Cerebellar cortex (tissue), 1 donor: ENCODE measurements around the gene IFNGR1.
"Not testable (repeated sequence)": the region's sequence is repeated elsewhere in the genome, so short reads cannot be mapped to it uniquely, and the experiment has no call there.

Experiments
- DNase-seq: peaks from one replicate; pipeline ENCODE4 v3.0.0-alpha.2; 2015; ENCODE audit warnings: low spot score

IFNGR1 gene

GRCh38 chr6:137218917-137219663, at the start of gene IFNGR1:
TSS of gene IFNGR1 (minus strand) at chr6:137219385. CDS start at chr6:137219327, 58 bp downstream.
- DNase-seq, result peak; percentile 94

- no peak for DNase-seq
Observed at GRCh38 chr6:137268911-137269310, 49.7 kb upstream of the IFNGR1 start.

GRCh38 chr6:137266309-137266586, 47.1 kb upstream of the IFNGR1 start:
- DNase-seq, result no peak

GRCh38 chr6:137265561-137266308, 46.5 kb upstream of the IFNGR1 start:
- no peak for DNase-seq

GRCh38 chr6:137264311-137265075, 45.3 kb upstream of the IFNGR1 start:
- no peak for DNase-seq

GRCh38 chr6:137261761-137262160, 42.6 kb upstream of the IFNGR1 start:
- DNase-seq, result no peak

GRCh38 chr6:137261361-137261760, 42.2 kb upstream of the IFNGR1 start:
- DNase-seq, result no peak

GRCh38 chr6:137260217-137260616, 41.0 kb upstream of the IFNGR1 start:
- DNase-seq, result no peak

GRCh38 chr6:137259349-137259748, 40.2 kb upstream of the IFNGR1 start:
- no peak for DNase-seq

GRCh38 chr6:137258170-137258569, 39.0 kb upstream of the IFNGR1 start:
- DNase-seq, result no peak

- no peak for DNase-seq
Observed at GRCh38 chr6:137256350-137257103, 37.3 kb upstream of the IFNGR1 start.

- DNase-seq, result no peak
Observed at GRCh38 chr6:137254966-137255365, 35.8 kb upstream of the IFNGR1 start.

GRCh38 chr6:137254430-137254829, 35.2 kb upstream of the IFNGR1 start:
- not testable (repeated sequence) for DNase-seq

- no peak for DNase-seq
Observed at GRCh38 chr6:137248702-137249101, 29.5 kb upstream of the IFNGR1 start.

- no peak for DNase-seq
Observed at GRCh38 chr6:137247724-137248123, 28.5 kb upstream of the IFNGR1 start.

GRCh38 chr6:137246791-137247202, 27.6 kb upstream of the IFNGR1 start:
- DNase-seq, result no peak

GRCh38 chr6:137246164-137246563, 27.0 kb upstream of the IFNGR1 start:
- no peak for DNase-seq

- no peak for DNase-seq
Observed at GRCh38 chr6:137241481-137242038, 22.4 kb upstream of the IFNGR1 start.

GRCh38 chr6:137240168-137240567, 21.0 kb upstream of the IFNGR1 start:
- no peak for DNase-seq

- DNase-seq, result no peak
Observed at GRCh38 chr6:137237413-137238170, 18.4 kb upstream of the IFNGR1 start.
